Activated naive CD8-positive, alpha-beta T cell treated with anti-CD3 and anti-CD28 coated beads, Interleukin-2, amount 10 ng/mL, durations not matched to agents 7 days and 5 days (primary cell): ENCODE measurements around the gene EFNA3. TPM values are rescaled to one million over a fixed set of nuclear protein-coding genes. Genes with fewer than 3 reads are reported as not detected.

ENCODE experiments used
- ATAC-seq: fragments of 150-1000 bp; cut with Tn5 transposase; one replicate; pipeline ENCODE4 v1.10.0; 2021; ENCODE audit warnings: low read depth, moderate library complexity
- POLR2A ChIA-PET: fragments of 350-600 bp; sonication (Branson Sonifier 250); formaldehyde crosslinking; loops from one replicate; lab custom pipeline; 2021; ENCODE audit warnings: antibody characterized with exemption; lab: Charles Lee
- DNase-seq: peaks from one replicate; pipeline ENCODE4 v3.0.0; 2021
- H3K27ac Mint-ChIP-seq: one replicate; pipeline ENCODE4 v1.8.0; 2022; ENCODE audit warnings: mild to moderate bottlenecking, mixed read lengths
- H3K27me3 Mint-ChIP-seq: one replicate; pipeline ENCODE4 v1.8.0; 2022; ENCODE audit warnings: mild to moderate bottlenecking, moderate library complexity, mixed read lengths
- H3K36me3 Mint-ChIP-seq: one replicate; pipeline ENCODE4 v1.8.0; 2021; ENCODE audit warnings: mild to moderate bottlenecking, mixed read lengths
- H3K4me1 Mint-ChIP-seq: one replicate; pipeline ENCODE4 v1.8.0; 2021; ENCODE audit warnings: mixed read lengths
- H3K4me3 Mint-ChIP-seq: one replicate; pipeline ENCODE4 v1.8.0; 2022; ENCODE audit warnings: mild to moderate bottlenecking, moderate library complexity, mixed read lengths
- H3K9me3 Mint-ChIP-seq: one replicate; pipeline ENCODE4 v1.8.0; 2021; ENCODE audit warnings: mixed read lengths
- total RNA-seq, 2 experiments: library from RNA; stranded (reverse); gene quantifications; one replicate each; pipeline ENCODE4 v1.2.3, GENCODE V29; 2021

The EFNA3 gene
- total RNA-seq, 2 experiments from 2014 or later = 3.6 to 4.2 TPM

- peaks cover 1% of the 10 kb centered on the region for H3K36me3 Mint-ChIP-seq
- peaks cover 23% of the 10 kb centered on the region for H3K4me1 Mint-ChIP-seq
- peak overlapping the region; percentile 88 for H3K4me3 Mint-ChIP-seq
- POLR2A ChIA-PET = interaction anchor here (0.7 to 1.4 kb wide), 5 partner anchors 8 to 175 kb away, joined by 3 to 7 read pairs (median 3); partner anchors contain the start of genes EFNA4, PBXIP1 and PMVK
- DNase-seq (peak; percentile 62), ATAC-seq (peak; percentile 17)
- H3K9me3 Mint-ChIP-seq = no peaks in the 10 kb centered on the region
- peak overlapping the region; percentile 69 for H3K27ac Mint-ChIP-seq
- H3K27me3 Mint-ChIP-seq = no peaks in the 10 kb centered on the region
Observed at GRCh38 chr1:155051777-155052398, 26.7 kb upstream of the EFNA3 start.

GRCh38 chr1:155052439-155053395, 25.9 kb upstream of the EFNA3 start:
- H3K9me3 Mint-ChIP-seq = no peaks in the 10 kb centered on the region
- POLR2A ChIA-PET = interaction anchor here (1.2 kb wide), 1 partner anchor 116 kb away, joined by 3 read pairs; the partner anchor contains the start of gene PMVK
- H3K4me1 Mint-ChIP-seq = peaks cover 23% of the 10 kb centered on the region
- peak overlapping the region; percentile 77 for H3K27ac Mint-ChIP-seq
- H3K4me3 Mint-ChIP-seq = peak overlapping the region; percentile 88
- H3K27me3 Mint-ChIP-seq = no peaks in the 10 kb centered on the region
- ATAC-seq (no peak), DNase-seq (no peak)
- peaks cover 1% of the 10 kb centered on the region for H3K36me3 Mint-ChIP-seq

GRCh38 chr1:155053531-155054105, 25.0 kb upstream of the EFNA3 start:
- Mint-ChIP-seq H3K4me1 (peaks cover 23% of the 10 kb centered on the region), H3K9me3 (no peaks in the 10 kb centered on the region), H3K27me3 (no peaks in the 10 kb centered on the region), H3K36me3 (peaks cover 1% of the 10 kb centered on the region), H3K4me3 (peak overlapping the region; percentile 77), H3K27ac (peak overlapping the region; percentile 77)
- ATAC-seq = no peak
- DNase-seq = no peak
- POLR2A ChIA-PET = no interaction called here

DNA sequence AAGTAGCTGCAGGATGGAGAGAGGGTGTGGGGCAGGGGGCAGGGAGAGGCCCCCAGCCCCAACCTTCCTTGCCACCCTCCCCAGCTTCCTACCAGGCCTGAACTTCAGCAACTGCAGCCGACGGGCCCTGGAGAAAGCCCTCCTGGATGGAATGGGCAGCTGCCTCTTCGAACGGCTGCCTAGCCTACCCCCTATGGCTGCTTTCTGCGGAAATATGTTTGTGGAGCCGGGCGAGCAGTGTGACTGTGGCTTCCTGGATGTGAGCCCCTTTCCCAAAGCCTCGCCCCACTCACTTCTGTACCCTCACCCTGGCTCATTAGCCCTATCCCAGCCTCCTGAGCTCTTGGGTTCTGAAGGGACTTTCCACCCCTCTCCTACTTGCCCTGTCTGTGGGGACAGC, 21.5 kb upstream of the EFNA3 start:
- no peak overlapping the region for H3K27ac Mint-ChIP-seq
- H3K4me1 Mint-ChIP-seq = peaks cover 21% of the 10 kb centered on the region
- no peaks in the 10 kb centered on the region for H3K9me3 Mint-ChIP-seq
- DNase-seq (no peak), ATAC-seq (no peak)
- H3K36me3 Mint-ChIP-seq = peaks cover 1% of the 10 kb centered on the region
- H3K4me3 Mint-ChIP-seq = no peak overlapping the region
- no peaks in the 10 kb centered on the region for H3K27me3 Mint-ChIP-seq
- POLR2A ChIA-PET = no interaction called here

- no peak for ATAC-seq
- POLR2A ChIA-PET = interaction anchor here (0.5 kb wide), 1 partner anchor 8 kb away, joined by 3 read pairs; no protein-coding TSS in a partner anchor
- Mint-ChIP-seq H3K4me1 (peaks cover 19% of the 10 kb centered on the region), H3K9me3 (no peaks in the 10 kb centered on the region), H3K27ac (no peak overlapping the region), H3K27me3 (no peaks in the 10 kb centered on the region), H3K36me3 (peaks cover 1% of the 10 kb centered on the region), H3K4me3 (no peak overlapping the region)
- no peak for DNase-seq
Observed at GRCh38 chr1:155057788-155058211, 20.8 kb upstream of the EFNA3 start.

GRCh38 chr1:155060736-155061135, 17.9 kb upstream of the EFNA3 start:
- ATAC-seq (no peak), DNase-seq (no peak)
- Mint-ChIP-seq H3K4me3 (no peak overlapping the region), H3K9me3 (no peaks in the 10 kb centered on the region), H3K27me3 (peaks cover 5% of the 10 kb centered on the region), H3K27ac (no peak overlapping the region), H3K4me1 (peaks cover 29% of the 10 kb centered on the region), H3K36me3 (no peaks in the 10 kb centered on the region)
- POLR2A ChIA-PET = interaction anchor here (0.5 to 2.5 kb wide), 7 partner anchors 16 to 100 kb away, joined by 3 to 9 read pairs (median 3); partner anchors contain the start of gene PYGO2

GRCh38 chr1:155061381-155062150, 17.1 kb upstream of the EFNA3 start:
- peaks cover 3% of the 10 kb centered on the region for H3K36me3 Mint-ChIP-seq
- H3K27ac Mint-ChIP-seq = peak overlapping the region; percentile 65
- DNase-seq (peak; percentile 98), ATAC-seq (peak; percentile 64)
- POLR2A ChIA-PET = interaction anchor here (0.5 to 2.5 kb wide), 9 partner anchors 12 to 101 kb away, joined by 3 to 9 read pairs (median 3); partner anchors contain the start of gene PYGO2
- peak overlapping the region; percentile 30 for H3K4me3 Mint-ChIP-seq
- no peaks in the 10 kb centered on the region for H3K9me3 Mint-ChIP-seq
- peaks cover 29% of the 10 kb centered on the region for H3K4me1 Mint-ChIP-seq
- H3K27me3 Mint-ChIP-seq = peaks cover 5% of the 10 kb centered on the region

DNA sequence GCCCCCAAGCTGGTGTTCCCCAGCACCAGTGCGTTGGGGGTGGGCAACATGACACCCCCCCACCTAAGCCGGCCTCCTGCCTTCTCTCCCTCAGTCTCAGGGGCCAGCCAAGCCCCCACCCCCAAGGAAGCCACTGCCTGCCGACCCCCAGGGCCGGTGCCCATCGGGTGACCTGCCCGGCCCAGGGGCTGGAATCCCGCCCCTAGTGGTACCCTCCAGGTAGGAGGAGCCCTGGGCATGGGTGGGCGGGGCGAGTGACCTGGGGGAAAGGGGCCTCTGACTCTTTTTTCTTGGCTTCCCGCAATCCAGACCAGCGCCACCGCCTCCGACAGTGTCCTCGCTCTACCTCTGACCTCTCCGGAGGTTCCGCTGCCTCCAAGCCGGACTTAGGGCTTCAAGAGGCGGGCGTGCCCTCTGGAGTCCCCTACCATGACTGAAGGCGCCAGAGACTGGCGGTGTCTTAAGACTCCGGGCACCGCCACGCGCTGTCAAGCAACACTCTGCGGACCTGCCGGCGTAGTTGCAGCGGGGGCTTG, 16.4 kb upstream of the EFNA3 start:
- Mint-ChIP-seq H3K27ac (no peak overlapping the region), H3K4me3 (no peak overlapping the region), H3K4me1 (peaks cover 29% of the 10 kb centered on the region), H3K9me3 (no peaks in the 10 kb centered on the region), H3K36me3 (peaks cover 3% of the 10 kb centered on the region), H3K27me3 (peaks cover 5% of the 10 kb centered on the region)
- POLR2A ChIA-PET = interaction anchor here (1.0 to 2.8 kb wide), 6 partner anchors 11 to 61 kb away, joined by 3 to 26 read pairs (median 4); no protein-coding TSS in a partner anchor
- DNase-seq (no peak), ATAC-seq (no peak)

- POLR2A ChIA-PET = interaction anchor here (0.8 to 2.8 kb wide), 5 partner anchors 11 to 22 kb away, joined by 3 to 26 read pairs (median 3); partner anchors contain the start of gene ADAM15
Observed at GRCh38 chr1:155062702-155063411, 15.8 kb upstream of the EFNA3 start.

GRCh38 chr1:155063550-155064110, 15.0 kb upstream of the EFNA3 start, which contains the start of gene EFNA4:
Gene EFNA4 (plus strand): TSS chr1:155063740. CDS start chr1:155063824, 84 bp downstream.
- ATAC-seq (peak; percentile 79), DNase-seq (peak; percentile 82)
- peaks cover 5% of the 10 kb centered on the region for H3K27me3 Mint-ChIP-seq
- peak within 1 kb of the TSS; percentile 43 for H3K27ac Mint-ChIP-seq
- POLR2A ChIA-PET = interaction anchor here (0.8 to 2.8 kb wide), 5 partner anchors 12 to 21 kb away, joined by 3 to 26 read pairs (median 3); partner anchors contain the start of gene ADAM15
- H3K36me3 Mint-ChIP-seq = peaks cover 3% of the 10 kb centered on the region
- H3K9me3 Mint-ChIP-seq = no peaks in the 10 kb centered on the region
- H3K4me3 Mint-ChIP-seq = peak within 1 kb of the TSS; percentile 93
- peaks cover 29% of the 10 kb centered on the region for H3K4me1 Mint-ChIP-seq

More at GRCh38 chr1:155062702-155063411, 15.8 kb upstream of the EFNA3 start:
- H3K4me1 Mint-ChIP-seq = peaks cover 29% of the 10 kb centered on the region
- peaks cover 5% of the 10 kb centered on the region for H3K27me3 Mint-ChIP-seq
- H3K9me3 Mint-ChIP-seq = no peaks in the 10 kb centered on the region
- DNase-seq = peak; percentile 91
- peaks cover 3% of the 10 kb centered on the region for H3K36me3 Mint-ChIP-seq
- no peak overlapping the region for H3K27ac Mint-ChIP-seq
- peak; percentile 48 for ATAC-seq
- H3K4me3 Mint-ChIP-seq = peak overlapping the region; percentile 93
